H9 (cell line): ENCODE data around the gene RPRD1A. TPM values are rescaled to one million over a fixed set of nuclear protein-coding genes. Genes with fewer than 3 reads are reported as not detected.

ENCODE experiments used
- DNase-seq: peaks from one replicate; pipeline ENCODE4 v3.0.0-alpha.2; 2017
- H2AFZ ChIP-seq: one replicate; pipeline ENCODE4 v1.6.1; 2013; ENCODE audit warnings: mild to moderate bottlenecking, low read length, control low read depth, moderate library complexity
- H2AK5ac ChIP-seq: 2 replicates; pipeline ENCODE4 v1.6.1; 2013; ENCODE audit warnings: low read length, control low read depth, mixed read lengths; ENCODE audit not compliant: insufficient read length
- H2BK120ac ChIP-seq: one replicate; pipeline ENCODE4 v1.6.1; 2013; ENCODE audit warnings: low read depth, mild to moderate bottlenecking, low read length, control low read depth, inconsistent platforms; ENCODE audit not compliant: poor library complexity, severe bottlenecking
- H2BK12ac ChIP-seq: 2 replicates; pipeline ENCODE4 v1.6.1; 2013; ENCODE audit warnings: low read length, control low read depth, mixed read lengths, low read depth; ENCODE audit not compliant: insufficient read length
- H2BK15ac ChIP-seq: 2 replicates; pipeline ENCODE4 v1.6.1; 2013; ENCODE audit warnings: low read depth, low read length, control low read depth
- H2BK20ac ChIP-seq: one replicate; pipeline ENCODE4 v1.6.1; 2013; ENCODE audit warnings: low read depth, mild to moderate bottlenecking, low read length, control low read depth, inconsistent platforms; ENCODE audit not compliant: poor library complexity, severe bottlenecking
- H2BK5ac ChIP-seq: 2 replicates; pipeline ENCODE4 v1.6.1; 2013; ENCODE audit warnings: low read length, control low read depth, mixed read lengths; ENCODE audit not compliant: insufficient read length
- H3K14ac ChIP-seq: 2 replicates; pipeline ENCODE4 v1.6.1; 2013; ENCODE audit warnings: low read length, control low read depth; ENCODE audit not compliant: insufficient read depth
- H3K18ac ChIP-seq: 2 replicates; pipeline ENCODE4 v1.6.1; 2013; ENCODE audit warnings: low read depth, mild to moderate bottlenecking, mixed read lengths, low read length, control low read depth; ENCODE audit not compliant: insufficient read length
- H3K23ac ChIP-seq: 2 replicates; pipeline ENCODE4 v1.6.1; 2013; ENCODE audit warnings: low read length, control low read depth, mixed read lengths, low read depth; ENCODE audit not compliant: insufficient read length
- H3K23me2 ChIP-seq: 2 replicates; pipeline ENCODE4 v1.6.1; 2013; ENCODE audit warnings: low read depth, mild to moderate bottlenecking, mixed read lengths, low read length, control low read depth; ENCODE audit not compliant: insufficient read length, poor library complexity, severe bottlenecking
- H3K27ac ChIP-seq: 2 replicates; pipeline ENCODE4 v1.5.1; 2013; ENCODE audit warnings: low read length, control low read depth, mixed read lengths, low read depth; ENCODE audit not compliant: insufficient read length
- H3K27me3 ChIP-seq: 2 replicates; pipeline ENCODE4 v1.6.1; 2013; ENCODE audit warnings: low read length, control low read depth, inconsistent platforms; ENCODE audit not compliant: insufficient read depth
- H3K4ac ChIP-seq: 2 replicates; pipeline ENCODE4 v1.6.1; 2013; ENCODE audit warnings: low read depth, mild to moderate bottlenecking, control low read depth, inconsistent platforms, low read length, moderate library complexity
- H3K4me1 ChIP-seq: 2 replicates; pipeline ENCODE4 v1.6.1; 2013; ENCODE audit warnings: low read length, control low read depth, inconsistent platforms; ENCODE audit not compliant: insufficient read depth
- H3K4me2 ChIP-seq: 2 replicates; pipeline ENCODE4 v1.6.1; 2013; ENCODE audit warnings: low read length, control low read depth, mixed read lengths; ENCODE audit not compliant: insufficient read length, insufficient read depth
- H3K56ac ChIP-seq: 2 replicates; pipeline ENCODE4 v1.6.1; 2013; ENCODE audit warnings: low read depth, mild to moderate bottlenecking, mixed read lengths, low read length, control low read depth; ENCODE audit not compliant: insufficient read length
- H3K79me1 ChIP-seq: 2 replicates; pipeline ENCODE4 v1.6.1; 2013; ENCODE audit warnings: low read depth, mild to moderate bottlenecking, moderate library complexity, low read length, control low read depth, inconsistent platforms; ENCODE audit not compliant: insufficient read depth, poor library complexity, severe bottlenecking
- H3K79me2 ChIP-seq: 2 replicates; pipeline ENCODE4 v1.6.1; 2013; ENCODE audit warnings: low read length, control low read depth, inconsistent platforms; ENCODE audit not compliant: insufficient read depth
- H3K9ac ChIP-seq: 2 replicates; pipeline ENCODE4 v1.6.1; 2013; ENCODE audit warnings: low read length, control low read depth, mixed read lengths; ENCODE audit not compliant: insufficient read length; ENCODE audit errors: extremely low read depth
- H3K9me3 ChIP-seq: one replicate; pipeline ENCODE4 v1.6.1; 2013; ENCODE audit warnings: low read depth, low read length, inconsistent platforms; ENCODE audit not compliant: control insufficient read depth
- H3T11ph ChIP-seq: one replicate; pipeline ENCODE4 v1.6.1; 2013; ENCODE audit warnings: mild to moderate bottlenecking, low read length, control low read depth, inconsistent platforms
- H4K20me1 ChIP-seq: one replicate; pipeline ENCODE4 v1.6.1; 2013; ENCODE audit not compliant: control insufficient read depth, insufficient read length, insufficient read depth
- H4K5ac ChIP-seq: 2 replicates; pipeline ENCODE4 v1.6.1; 2013; ENCODE audit warnings: low read depth, mild to moderate bottlenecking, mixed read lengths, low read length, control low read depth; ENCODE audit not compliant: insufficient read length
- H4K8ac ChIP-seq: replicated peaks from 2 replicates; pipeline ENCODE4 v1.6.1; 2013; ENCODE audit warnings: low read length, control low read depth, mixed read lengths, low read depth; ENCODE audit not compliant: insufficient read length
- H4K91ac ChIP-seq: 2 replicates; pipeline ENCODE4 v1.6.1; 2013; ENCODE audit warnings: low read depth, mild to moderate bottlenecking, moderate library complexity, mixed read lengths, low read length, control low read depth; ENCODE audit not compliant: insufficient read length
- H3K27ac Mint-ChIP-seq, 3 experiments: 2 replicates in 2 of 3; 3 replicates in 1 of 3; pipeline ENCODE4 v1.8.0; 2020 to 2021; ENCODE audit warnings: mixed read lengths in 3 of 3, mild to moderate bottlenecking in 1 of 3, moderate library complexity in 1 of 3
- H3K27me3 Mint-ChIP-seq: 2 replicates; pipeline ENCODE4 v1.8.0; 2021; ENCODE audit warnings: low read depth, mild to moderate bottlenecking, moderate library complexity, mixed read lengths
- H3K36me3 Mint-ChIP-seq, 3 experiments: 2 replicates in 2 of 3; 3 replicates in 1 of 3; pipeline ENCODE4 v1.8.0; 2020 to 2021; ENCODE audit warnings: low read depth in 3 of 3, mixed read lengths in 3 of 3; ENCODE audit not compliant: insufficient read depth in 1 of 3
- H3K4me1 Mint-ChIP-seq, 2 experiments: 2 replicates each; pipeline ENCODE4 v1.8.0; 2020; ENCODE audit warnings: mixed read lengths in 2 of 2
- H3K4me3 Mint-ChIP-seq, 2 experiments: 2 replicates in 1 of 2; 3 replicates in 1 of 2; pipeline ENCODE4 v1.8.0; 2020 to 2021; ENCODE audit warnings: mild to moderate bottlenecking in 2 of 2, mixed read lengths in 2 of 2, moderate library complexity in 1 of 2
- H3K9me3 Mint-ChIP-seq, 2 experiments: 2 replicates in 1 of 2; 3 replicates in 1 of 2; pipeline ENCODE4 v1.8.0; 2020; ENCODE audit warnings: mild to moderate bottlenecking in 2 of 2, mixed read lengths in 2 of 2, moderate library complexity in 1 of 2
- WGBS: extraction: QIAGEN DNeasy Blood & Tissue Kit; methylation state at CpG from one replicate; pipeline ENCODE4 v1.1.7; 2013; ENCODE audit warnings: missing lambda C conversion rate, low lambda C conversion rate, mixed read lengths; ENCODE audit not compliant: insufficient read length; ENCODE audit errors: extremely low coverage; 5-methylcytosine and 5-hydroxymethylcytosine counted together
- total RNA-seq: library from RNA; stranded (reverse); gene quantifications from 2 replicates; pipeline ENCODE4 v1.2.1, GENCODE V29; 2021
- TF ChIP-seq, protein P1 (sequence below): fragments of 200-600 bp; sonication (generic); conservative IDR thresholded peaks from 3 replicates; pipeline ENCODE4 v1.8.0; 2021; ENCODE audit warnings: antibody characterized with exemption, mild to moderate bottlenecking

Gene RPRD1A
- total RNA-seq, 1 experiment from 2014 or later, result 107 TPM

DNA sequence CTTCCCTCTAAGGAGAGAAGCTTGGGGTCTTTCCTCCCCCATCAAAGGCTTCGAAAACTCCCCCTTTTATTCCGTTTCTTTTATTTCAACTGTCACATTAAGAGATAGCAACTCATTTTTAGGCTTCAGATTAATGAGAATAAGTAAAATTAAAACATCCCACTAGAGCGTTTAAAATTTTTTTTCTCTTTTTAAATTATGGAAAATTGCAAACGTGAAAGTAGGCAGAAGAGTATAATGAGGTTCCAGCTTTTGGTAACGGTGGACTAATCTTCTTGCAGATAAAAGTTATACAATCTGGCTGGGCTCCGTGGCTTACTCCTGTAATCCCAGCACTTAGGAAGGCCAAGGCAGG lies 116.8 kb downstream of the RPRD1A start:
- Histone ChIP-seq H3K9me3 (no peaks in the 10 kb centered on the region), H3K23ac (no peak overlapping the region), H2BK5ac (no peak overlapping the region), H3K27ac (no peak overlapping the region), H4K91ac (no peak overlapping the region), H3K4me1 (no peaks in the 10 kb centered on the region), H4K20me1 (no peaks in the 10 kb centered on the region), H3K4ac (no peak overlapping the region), H3T11ph (no peak overlapping the region), H2BK20ac (no peak overlapping the region), H3K27me3 (no peaks in the 10 kb centered on the region), H2AK5ac (no peak overlapping the region), H3K56ac (no peak overlapping the region), H3K23me2 (peaks cover 9% of the 10 kb centered on the region), H3K79me1 (no peaks in the 10 kb centered on the region), H2BK12ac (no peak overlapping the region), H3K18ac (no peak overlapping the region), H3K4me2 (peak overlapping the region; percentile 86), H2BK120ac (no peak overlapping the region), H4K5ac (no peak overlapping the region), H2AFZ (no peak overlapping the region), H2BK15ac (no peak overlapping the region), H3K9ac (no peak overlapping the region), H4K8ac (no peak overlapping the region), H3K79me2 (peaks cover 10% of the 10 kb centered on the region; the same call in 1 of the 2 replicates), H3K14ac (no peak overlapping the region)
- no peak overlapping the region; a peak in 2 of 7 replicates for H3K27ac Mint-ChIP-seq
- H3K4me1 Mint-ChIP-seq, result peaks cover 31 to 36% of the 10 kb centered on the region in 2 experiments
- peaks cover 2 to 11% (median 5%) of the 10 kb centered on the region in 3 experiments; a peak in 5 of 7 replicates for H3K36me3 Mint-ChIP-seq
- no peak for DNase-seq
- TF ChIP-seq, protein P1, sequence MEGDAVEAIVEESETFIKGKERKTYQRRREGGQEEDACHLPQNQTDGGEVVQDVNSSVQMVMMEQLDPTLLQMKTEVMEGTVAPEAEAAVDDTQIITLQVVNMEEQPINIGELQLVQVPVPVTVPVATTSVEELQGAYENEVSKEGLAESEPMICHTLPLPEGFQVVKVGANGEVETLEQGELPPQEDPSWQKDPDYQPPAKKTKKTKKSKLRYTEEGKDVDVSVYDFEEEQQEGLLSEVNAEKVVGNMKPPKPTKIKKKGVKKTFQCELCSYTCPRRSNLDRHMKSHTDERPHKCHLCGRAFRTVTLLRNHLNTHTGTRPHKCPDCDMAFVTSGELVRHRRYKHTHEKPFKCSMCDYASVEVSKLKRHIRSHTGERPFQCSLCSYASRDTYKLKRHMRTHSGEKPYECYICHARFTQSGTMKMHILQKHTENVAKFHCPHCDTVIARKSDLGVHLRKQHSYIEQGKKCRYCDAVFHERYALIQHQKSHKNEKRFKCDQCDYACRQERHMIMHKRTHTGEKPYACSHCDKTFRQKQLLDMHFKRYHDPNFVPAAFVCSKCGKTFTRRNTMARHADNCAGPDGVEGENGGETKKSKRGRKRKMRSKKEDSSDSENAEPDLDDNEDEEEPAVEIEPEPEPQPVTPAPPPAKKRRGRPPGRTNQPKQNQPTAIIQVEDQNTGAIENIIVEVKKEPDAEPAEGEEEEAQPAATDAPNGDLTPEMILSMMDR, result no peak
- peaks cover 5 to 9% of the 10 kb centered on the region in 2 experiments; a peak in 2 of 5 replicates for H3K9me3 Mint-ChIP-seq
- H3K4me3 Mint-ChIP-seq, result peak overlapping the region; percentile 76 to 80
- no CpG with 5 or more reads among the region's 6 CpGs for WGBS
- H3K27me3 Mint-ChIP-seq, result no peaks in the 10 kb centered on the region
